GM19328 (cell line): Measurements from ENCODE around the gene DNAH7.

Experiments
- ATAC-seq: cut with Tn5 transposase; IDR thresholded peaks from one replicate; pipeline ENCODE4 v1.9.1; 2021; ENCODE audit warnings: mild to moderate bottlenecking, moderate library complexity; ENCODE audit not compliant: unreplicated experiment

DNAH7 gene

DNA sequence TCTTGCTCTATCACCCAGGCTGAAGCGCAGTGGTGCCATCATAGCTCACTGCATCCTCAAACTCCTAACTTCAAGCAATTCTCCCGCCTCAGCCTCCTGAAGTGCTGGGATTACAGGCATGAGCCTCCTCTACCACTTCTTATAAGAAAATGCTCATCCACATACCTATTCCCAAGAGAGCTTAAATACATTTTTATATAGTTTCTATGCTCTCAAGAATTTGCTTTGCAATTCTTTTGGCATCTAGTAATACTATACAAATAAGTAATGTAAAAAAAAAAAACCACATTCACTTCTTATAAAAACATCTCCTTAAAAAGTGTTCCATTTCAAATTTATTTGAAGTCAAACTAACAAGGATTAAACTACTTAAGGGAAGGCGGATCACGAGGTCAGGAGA lies 197.3 kb downstream of the DNAH7 start:
- ATAC-seq, result no peak

DNA sequence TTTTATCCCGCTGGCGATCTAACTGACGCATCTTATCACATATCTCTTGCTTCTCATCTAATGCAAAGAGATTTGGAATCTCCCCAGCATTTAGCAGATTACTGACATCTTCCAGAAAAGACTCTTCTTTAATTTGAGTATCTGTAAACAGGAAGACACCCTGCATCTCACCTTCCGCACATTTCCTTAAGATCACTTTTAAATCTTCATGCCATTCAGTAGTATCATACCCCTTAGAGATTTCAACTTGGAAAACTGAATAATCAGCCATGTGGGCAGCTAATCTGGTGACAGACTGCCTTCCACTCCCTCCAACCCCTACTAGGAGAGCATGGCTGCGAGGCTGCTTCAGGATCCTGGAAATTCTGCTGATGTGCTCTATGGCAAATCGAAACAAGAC lies 204.3 kb downstream of the DNAH7 start:
- ATAC-seq, result no peak

DNA sequence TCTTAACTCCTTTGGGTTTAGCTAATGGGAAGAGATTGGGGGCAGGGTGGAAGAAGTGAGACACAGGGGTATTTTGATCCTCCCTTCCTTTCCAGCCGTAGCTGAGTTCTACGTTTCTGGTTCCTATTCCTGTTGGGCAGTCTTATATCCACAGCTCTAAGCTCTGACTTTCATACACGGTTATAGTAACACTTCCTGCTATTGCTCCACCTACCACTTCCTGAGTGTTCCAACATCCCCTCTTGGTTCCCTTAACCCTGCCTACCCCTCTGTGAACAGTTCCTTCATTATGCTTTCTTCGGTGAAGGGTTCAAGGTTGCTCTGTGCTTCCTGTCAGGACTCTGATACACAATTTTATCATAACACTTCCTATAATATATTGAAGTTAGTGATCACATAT lies 205.1 kb downstream of the DNAH7 start:
- no peak for ATAC-seq

DNA sequence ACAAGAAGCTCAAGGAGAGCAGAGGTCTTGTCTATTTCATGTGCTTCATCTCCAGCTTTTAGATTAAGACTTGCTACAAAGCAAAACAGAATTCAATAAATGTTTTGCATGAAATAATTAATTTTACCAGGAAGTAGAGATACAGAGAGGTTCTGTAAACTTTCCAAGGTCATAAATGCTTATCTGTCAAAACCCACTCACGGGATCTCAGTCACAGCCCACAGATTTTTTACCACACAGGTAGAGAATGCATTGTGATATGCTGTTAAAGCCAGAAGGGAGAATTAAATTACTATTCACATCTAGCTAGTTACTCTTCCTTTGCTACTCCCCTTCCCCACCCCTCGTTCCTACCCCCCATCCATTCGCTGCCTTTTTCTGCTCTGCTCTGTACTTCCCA lies 205.5 kb downstream of the DNAH7 start:
- ATAC-seq, result no peak

DNA sequence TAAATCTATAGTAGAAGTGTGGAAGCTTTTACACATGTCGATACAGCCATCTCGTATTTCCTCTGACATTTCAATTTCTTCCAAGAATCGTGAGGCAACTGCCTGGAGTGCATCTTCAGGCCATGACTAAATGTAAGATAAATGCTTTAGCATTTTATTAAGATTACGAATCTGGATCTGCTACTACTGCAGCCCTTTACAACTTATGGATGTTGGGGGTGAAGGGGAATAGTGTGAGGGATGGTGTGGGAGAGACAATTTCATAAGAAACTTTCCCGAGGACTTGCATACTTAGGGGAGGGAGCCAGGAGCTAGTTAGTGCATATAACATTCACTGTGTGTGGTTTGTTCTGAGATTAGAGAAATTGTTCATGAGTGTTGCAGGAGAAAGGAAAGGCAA lies 206.8 kb downstream of the DNAH7 start:
- ATAC-seq, result no peak

DNA sequence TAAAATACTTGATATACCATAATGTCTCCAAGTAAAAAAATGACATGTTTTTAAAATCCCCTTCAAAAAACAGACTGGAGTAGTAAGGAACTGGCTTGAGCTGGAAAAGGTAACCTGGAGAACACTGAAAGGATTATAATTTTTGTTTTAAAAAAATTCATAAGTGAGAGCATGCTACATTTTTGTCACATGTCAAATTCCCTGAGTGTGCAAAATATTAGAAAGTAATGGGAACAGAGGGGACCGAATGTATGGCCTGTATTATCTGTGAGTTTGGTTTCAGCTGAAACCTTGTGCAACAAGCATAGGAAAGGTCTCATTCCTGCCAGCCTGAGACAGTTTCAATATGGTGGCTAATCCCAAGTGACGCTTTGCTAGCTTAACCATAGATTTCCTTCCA lies 209.1 kb downstream of the DNAH7 start:
- no peak for ATAC-seq

DNA sequence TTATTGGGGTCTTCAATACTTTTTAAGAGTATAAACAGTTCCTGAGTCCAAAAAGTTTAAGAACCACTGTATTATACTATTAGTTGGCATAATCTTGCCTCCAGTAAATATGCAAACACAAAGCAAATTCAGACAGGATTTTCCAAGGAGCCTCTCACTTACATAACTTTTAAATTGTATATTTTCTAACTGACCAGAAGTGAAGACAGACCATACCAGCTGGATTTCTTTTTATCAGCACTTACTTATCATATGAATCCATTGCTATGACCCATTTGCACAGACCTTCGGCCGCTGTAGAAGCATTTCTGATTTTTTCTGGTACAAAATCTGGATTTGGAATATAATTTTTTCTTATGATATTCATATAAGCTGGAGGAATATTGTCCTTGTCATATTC lies 211.5 kb downstream of the DNAH7 start:
- no peak for ATAC-seq

DNA sequence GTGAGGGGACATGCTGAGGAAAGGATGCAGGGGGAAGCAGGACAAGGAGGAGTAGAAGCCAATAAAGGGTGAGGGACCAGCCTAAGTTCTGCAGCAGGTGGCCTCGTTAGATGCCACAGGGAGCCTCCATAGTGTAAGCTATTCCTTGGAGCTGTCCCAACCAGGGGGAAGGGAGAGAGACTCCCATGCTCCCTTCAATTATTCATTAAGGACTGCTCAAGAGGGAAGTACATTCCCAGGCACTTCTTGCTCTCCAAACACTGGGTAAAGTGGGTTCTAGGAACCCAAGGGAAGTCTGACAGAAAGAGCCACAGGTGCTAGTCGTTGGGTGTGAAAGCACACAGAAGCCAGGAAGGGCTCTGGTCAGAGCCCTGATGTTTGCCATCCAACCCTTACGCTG lies 217.9 kb downstream of the DNAH7 start:
- no peak for ATAC-seq

DNA sequence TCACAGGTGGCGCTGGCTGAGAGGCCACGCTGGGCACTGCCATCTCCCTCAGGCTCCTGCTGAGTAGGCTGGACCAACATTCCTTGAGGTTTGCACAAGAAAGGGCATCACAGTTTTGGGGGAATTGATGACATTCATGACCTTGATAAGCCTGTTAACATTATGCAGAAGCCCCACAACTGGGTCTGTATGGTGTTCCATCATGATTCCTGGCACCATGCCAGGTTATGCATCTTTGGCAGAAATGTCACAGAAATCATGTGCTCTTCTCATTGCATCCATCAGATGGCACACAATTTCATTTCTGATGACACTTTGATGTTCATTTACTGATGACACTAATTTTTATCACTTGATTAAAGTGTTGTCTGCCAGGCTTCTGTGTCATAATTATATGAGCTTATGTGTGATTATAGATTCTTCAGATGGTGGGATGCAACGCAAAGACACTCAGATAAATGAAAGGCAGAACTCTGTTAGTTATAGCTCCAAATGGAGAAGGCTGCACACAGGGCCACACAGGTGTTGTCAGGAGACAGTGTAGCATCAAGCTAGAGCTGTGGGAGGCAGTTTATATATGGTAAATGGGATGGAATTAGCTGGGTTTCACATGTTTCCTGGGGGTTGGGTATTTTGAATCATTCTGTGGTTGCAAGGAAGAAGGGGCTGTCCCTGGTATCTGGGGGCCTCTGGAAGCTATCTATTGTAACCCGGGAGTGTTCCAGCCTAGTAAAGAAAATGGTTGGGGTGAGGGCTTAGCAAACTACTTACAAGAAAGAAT lies 220.3 kb downstream of the DNAH7 start:
- no peak for ATAC-seq

DNA sequence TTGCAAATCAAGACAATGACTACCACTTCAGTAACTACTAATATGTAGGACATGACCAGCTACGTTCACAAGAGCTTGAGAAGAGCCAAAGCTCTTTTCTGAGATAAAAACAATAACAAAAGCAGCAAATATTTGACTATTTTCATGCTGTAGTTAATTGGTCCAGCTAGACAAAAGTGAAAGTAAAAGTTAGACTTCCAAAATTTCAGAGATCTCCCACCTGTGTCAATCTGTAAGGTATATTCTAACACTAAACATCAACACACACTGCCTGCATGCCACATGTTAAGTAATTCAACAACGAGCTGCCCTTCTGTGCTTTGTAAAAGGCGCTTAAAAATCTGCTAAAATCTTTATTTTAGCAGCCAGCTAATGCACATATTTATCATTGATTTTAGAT lies 225.7 kb downstream of the DNAH7 start:
- ATAC-seq, result no peak

DNA sequence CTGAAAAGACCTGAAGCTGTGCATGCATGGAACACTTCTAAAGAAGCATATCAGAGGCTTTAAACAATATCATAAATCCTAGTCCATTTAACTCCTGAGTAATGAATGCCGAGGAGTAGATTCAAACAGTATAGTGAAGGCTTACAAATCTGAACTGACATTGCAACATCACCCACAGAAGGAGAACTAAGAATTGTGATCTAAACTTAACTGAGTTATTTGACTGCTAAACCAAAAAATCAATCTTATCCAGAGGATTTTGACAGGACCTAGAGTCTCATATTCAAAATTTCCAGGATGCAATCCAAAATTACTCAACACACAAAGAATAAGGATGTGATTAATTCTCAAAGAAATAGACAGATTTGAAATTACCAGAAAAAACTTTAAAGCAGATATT lies 230.6 kb downstream of the DNAH7 start:
- ATAC-seq, result no peak

DNA sequence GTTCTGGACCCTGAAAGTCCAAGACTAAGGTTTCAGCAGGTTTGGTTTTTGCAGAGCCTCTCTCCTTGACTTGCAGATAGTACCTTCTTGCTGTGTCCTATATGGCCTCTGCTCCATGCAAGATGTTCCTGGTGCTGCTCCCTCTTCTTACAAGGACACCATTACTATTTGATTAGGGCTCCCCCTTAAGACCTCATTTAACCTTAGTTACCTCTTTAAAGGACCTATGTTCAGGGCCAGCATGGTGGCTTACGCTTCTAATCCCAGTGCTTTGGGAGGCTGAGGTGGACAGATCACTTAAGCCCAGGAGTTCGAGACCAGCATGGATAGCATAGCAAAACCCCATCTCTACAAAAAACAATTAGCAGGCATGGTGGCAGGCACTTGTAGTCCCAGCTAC lies 232.6 kb downstream of the DNAH7 start:
- ATAC-seq, result no peak

DNA sequence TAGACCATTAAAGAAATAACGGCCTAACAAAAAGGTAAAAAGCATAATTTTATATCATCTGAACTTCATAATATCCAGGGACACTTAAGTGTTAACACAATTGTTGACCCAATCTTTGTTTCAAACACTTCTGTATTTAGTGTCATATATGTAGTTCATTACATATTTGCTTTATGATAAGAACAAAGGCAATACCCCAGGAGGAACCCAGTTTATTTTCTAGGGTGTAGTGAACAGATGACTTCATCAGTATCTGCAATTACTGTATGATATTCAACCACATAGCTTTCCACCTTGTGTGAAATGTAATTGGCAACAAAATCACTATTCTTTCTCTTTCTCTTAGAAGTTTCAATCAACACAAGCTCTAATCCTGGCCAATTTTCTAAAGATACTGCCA lies 233.8 kb downstream of the DNAH7 start:
- no peak for ATAC-seq

DNA sequence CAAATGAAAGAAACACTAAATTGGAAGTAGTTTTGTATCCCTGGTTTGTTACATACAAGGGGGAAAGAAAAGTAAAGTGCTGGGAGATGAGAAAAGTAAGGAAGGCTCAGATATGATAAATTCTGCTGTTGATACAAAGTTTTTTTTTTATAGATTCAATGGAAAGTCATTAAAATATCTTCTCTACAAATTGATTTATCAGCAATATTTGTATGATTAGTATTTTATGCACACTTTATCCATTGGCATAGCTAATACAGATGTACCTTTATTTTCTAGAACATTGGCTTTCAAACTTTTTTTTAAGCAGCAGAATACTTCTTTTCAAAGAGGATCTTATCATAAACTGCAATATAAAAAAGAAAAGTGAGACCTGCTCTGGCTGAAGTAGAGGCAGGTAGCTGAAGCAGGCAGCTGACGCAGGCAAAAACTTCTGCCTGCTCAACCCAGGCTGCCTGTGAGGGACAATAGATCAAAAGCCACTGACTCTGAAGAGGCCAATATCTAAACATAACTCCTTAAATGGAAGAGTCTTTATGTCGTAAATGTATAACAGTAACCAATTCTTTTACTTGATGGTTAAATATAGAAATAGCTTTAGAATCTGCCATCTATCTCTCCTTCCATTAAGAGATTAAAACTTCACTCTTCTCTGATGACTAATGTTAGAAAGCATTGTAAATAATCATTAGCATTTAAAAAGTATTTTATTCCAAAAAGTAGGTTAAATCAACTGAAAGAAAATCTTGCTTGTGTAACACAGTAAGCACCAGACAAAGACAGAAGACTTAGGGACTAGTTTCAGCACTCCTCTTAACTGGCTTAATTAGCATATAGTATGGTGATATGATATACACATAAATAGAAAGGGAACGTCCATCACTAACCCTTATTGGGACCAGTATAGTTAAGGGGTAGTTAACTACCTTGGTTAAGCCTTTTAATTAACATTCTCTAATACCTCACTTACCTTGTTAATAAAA lies 237.4 kb downstream of the DNAH7 start:
- no peak for ATAC-seq

DNA sequence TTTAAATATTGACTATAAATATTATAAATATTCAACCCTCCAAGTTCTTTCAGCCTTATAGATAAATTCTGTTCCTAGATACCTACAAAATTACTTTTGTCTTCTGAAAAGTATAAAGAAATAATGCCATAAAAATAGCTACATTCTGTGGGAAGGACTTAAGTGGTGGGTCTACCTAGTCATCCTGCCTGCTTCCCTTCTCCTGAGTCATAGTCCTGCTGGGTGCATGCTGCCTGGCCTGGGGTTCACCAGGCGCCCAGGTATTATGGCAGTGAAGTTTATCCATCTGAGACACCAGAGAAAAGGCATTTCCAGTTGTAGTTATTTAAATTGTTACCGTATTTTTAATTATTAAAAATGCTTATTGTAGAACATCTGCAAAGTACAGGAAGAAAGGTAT lies 244.2 kb downstream of the DNAH7 start:
- ATAC-seq, result no peak

DNA sequence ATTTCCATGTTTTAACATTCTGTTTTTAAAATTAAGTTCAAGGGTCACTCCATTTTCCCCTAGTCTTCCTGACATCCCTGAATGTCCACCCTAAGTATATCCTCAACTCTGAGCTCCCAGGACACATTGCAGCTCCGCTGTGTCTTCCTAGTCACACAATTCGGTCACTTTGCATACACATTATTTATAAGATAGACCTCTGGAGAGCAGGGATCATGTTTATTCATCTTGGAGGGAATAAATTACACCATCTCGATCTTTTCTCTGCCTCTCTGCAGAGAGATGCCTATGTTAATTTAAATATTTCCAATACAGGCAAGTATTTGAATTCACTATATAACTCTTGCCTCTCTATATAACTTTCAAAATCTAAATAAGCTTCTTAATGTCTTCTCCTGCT lies 245.4 kb downstream of the DNAH7 start:
- no peak for ATAC-seq

DNA sequence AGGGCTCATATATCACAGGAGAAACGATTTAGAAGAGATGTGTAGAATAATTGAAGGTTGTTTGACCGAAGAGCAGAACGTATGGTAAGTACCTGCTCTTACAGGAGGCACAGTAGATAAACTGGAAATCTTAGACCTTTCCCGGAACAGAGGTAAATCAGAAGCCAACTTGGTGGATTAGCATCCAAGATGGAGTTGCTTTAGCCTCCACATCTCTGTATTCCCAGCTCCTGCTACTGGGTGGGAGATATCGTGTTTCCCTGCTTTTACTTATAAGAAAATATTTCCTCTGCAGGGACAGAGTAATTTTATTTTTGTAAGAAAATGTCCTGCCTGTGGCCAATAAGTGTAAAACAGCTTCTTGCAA lies 247.1 kb downstream of the DNAH7 start:
- ATAC-seq, result no peak

DNA sequence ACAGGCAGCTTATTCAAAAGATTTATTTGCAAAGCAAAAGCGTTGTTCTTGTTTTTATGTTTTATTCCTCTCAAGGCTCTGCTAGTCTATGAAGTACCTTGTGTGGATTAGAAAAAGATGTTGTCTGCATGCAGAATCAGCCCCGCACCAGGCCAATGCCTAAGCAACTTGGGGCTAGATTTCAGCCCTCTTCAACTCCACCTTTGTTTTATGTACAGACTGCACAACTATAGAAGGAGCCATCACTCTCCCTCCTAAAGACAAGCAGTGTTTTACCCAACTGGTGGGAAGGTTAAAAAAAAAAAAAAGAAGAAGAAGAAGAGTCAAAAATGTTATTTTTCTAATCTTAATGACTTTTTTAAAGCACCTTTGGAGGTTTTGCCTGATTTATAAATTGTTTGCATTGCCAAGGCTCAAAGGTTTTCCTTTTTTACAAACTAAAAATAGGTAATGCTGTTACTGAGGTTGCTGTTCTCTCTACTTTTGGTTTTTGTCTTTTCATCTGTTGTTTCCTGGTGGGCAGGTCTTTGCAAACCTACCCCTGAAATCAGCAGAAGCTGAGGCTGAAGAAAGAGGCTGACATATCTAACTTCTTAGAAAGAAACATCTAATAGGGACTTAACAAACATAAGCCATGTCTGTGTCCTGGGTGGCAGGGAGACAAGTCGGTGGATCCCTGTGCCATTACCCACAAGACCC lies 247.6 kb downstream of the DNAH7 start:
- ATAC-seq, result no peak

DNA sequence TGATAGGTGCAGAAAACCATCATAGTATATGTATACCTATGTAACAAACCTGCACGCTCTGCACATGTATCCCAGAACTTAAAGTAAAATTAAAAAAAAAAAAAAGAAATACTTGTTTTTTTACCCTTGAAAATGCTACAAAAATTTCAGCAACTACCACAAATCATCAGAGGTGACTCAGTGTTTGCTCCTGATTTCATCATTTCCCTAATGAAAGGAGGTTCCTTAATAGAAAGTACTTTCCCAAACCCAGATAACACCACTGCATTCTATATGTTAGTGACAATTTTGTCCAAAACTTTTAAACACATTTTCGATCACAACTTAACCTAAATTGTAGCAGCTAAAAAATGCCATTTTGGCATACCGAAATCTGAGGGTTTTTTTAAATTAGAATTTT lies 248.3 kb downstream of the DNAH7 start:
- ATAC-seq, result no peak

DNA sequence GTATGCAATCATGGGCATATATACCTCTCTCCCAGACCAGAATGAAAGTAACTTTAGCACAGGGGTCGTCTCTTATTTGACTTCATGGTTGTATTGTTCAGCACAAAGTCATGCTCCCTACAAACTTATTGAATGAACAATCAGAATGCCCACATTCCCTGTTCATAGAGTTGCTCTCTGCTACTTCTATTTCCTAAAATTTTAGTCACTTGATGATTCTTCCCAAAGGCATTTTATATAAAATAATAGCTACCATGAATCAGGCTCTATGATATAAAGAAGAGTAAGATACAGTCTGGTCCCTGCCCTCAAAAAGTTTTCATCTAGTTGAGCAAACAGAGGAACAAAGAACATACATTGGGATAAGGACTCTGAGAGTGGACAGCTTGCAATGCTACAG lies 249.4 kb downstream of the DNAH7 start:
- ATAC-seq, result no peak

DNA sequence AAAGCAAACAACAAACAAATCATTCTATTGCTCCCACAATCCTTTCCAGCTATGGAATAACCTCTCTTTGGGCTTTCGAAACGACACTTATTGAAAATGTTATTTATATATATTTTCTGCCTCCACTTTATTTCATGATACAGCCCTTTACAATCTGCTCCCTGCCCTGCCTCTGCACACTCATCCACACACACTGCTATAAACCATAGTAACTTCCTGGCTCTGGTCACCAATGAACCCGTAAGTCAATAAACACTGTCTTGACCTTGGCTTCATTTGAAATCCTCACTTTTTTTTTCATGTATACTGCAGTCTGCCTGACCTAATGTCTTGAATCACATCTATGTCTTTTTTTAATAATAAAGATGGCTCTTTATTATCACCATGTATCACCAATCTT lies 250.1 kb downstream of the DNAH7 start:
- no peak for ATAC-seq

DNA sequence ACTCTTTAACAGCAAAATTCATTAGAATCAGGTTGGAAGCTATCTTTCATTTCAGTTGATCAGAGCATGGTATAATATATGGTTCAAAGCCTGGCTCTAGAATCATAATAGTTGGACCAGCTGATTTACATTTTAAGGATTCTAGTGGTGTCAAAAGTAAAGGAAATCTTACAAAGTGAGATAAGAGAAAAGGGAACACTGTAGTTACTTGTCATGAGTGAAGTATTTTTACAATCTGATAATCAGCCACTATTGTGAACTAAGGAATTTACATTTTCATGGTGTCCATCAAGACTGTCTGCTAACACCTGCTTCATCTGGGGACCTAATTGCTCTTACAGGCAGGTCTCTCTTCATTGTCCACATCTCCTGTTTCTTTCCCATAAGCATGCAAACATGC lies 250.5 kb downstream of the DNAH7 start:
- ATAC-seq, result no peak
